GM12891 (cell line): ENCODE results near the gene AMOTL2.

ENCODE experiments used
- DNase-seq: peaks from one replicate; pipeline ENCODE4 v3.0.0; 2011; ENCODE audit warnings: low spot score; ENCODE audit not compliant: insufficient read length
- FAIRE-seq: peaks from 2 replicates; lab custom pipeline; 2011; peaks lifted over from hg19 to GRCh38; lab: Jason Lieb, UNC
- PAX5 ChIP-seq: IDR thresholded peaks from 2 replicates; pipeline ENCODE4 v1.6.1; 2011; ENCODE audit warnings: low read length, moderate library complexity, mild to moderate bottlenecking; ENCODE audit not compliant: insufficient read depth, severe bottlenecking
- POLR2A ChIP-seq: IDR thresholded peaks from 2 replicates; pipeline ENCODE4 v1.6.1; 2011; ENCODE audit warnings: low read depth, low read length, control low read depth
- POLR2AphosphoS5 ChIP-seq: IDR thresholded peaks from 2 replicates; pipeline ENCODE4 v1.6.1; 2011; ENCODE audit warnings: low read depth, low read length, control low read depth
- POU2F2 ChIP-seq: IDR thresholded peaks from 2 replicates; pipeline ENCODE4 v1.6.1; 2011; ENCODE audit warnings: low read depth, mild to moderate bottlenecking, control low read depth, low read length, moderate library complexity
- SPI1 ChIP-seq: IDR thresholded peaks from 2 replicates; pipeline ENCODE4 v1.6.1; 2011; ENCODE audit warnings: low read depth, low read length, control low read depth
- TAF1 ChIP-seq: IDR thresholded peaks from 2 replicates; pipeline ENCODE4 v1.6.1; 2011; ENCODE audit warnings: low read depth, low read length, control low read depth

The AMOTL2 gene

GRCh38 chr3:134341389-134341788, 32.9 kb downstream of the AMOTL2 start:
- no peak for DNase-seq
- no peak for FAIRE-seq
- no peak for TF ChIP-seq POLR2A
- no peak for TF ChIP-seq SPI1
- TF ChIP-seq POLR2AphosphoS5 = no peak
- TF ChIP-seq TAF1 = no peak
- TF ChIP-seq PAX5 = no peak
- TF ChIP-seq POU2F2 = no peak

- FAIRE-seq = no peak
- no peak for TF ChIP-seq TAF1
- TF ChIP-seq PAX5 = no peak
- no peak for TF ChIP-seq POLR2AphosphoS5
- no peak for TF ChIP-seq POLR2A
- no peak for TF ChIP-seq SPI1
- no peak for TF ChIP-seq POU2F2
- no peak for DNase-seq
Observed at GRCh38 chr3:134340982-134341365, 33.3 kb downstream of the AMOTL2 start.

- DNase-seq (no peak), FAIRE-seq (no peak)
- TF ChIP-seq TAF1 (no peak), POLR2A (no peak), POLR2AphosphoS5 (no peak), PAX5 (no peak), SPI1 (no peak), POU2F2 (no peak)
Observed at GRCh38 chr3:134340362-134340981, 33.8 kb downstream of the AMOTL2 start.

- no peak for TF ChIP-seq POLR2AphosphoS5
- TF ChIP-seq TAF1 = no peak
- TF ChIP-seq SPI1 = no peak
- no peak for TF ChIP-seq PAX5
- no peak for TF ChIP-seq POLR2A
- FAIRE-seq (no peak), DNase-seq (no peak)
Observed at GRCh38 chr3:134339913-134340312, 34.3 kb downstream of the AMOTL2 start.

- TF ChIP-seq PAX5 (no peak), SPI1 (no peak), POLR2A (no peak), POU2F2 (no peak), TAF1 (no peak), POLR2AphosphoS5 (no peak)
- FAIRE-seq (no peak), DNase-seq (no peak)
Observed at GRCh38 chr3:134339331-134339730, 34.9 kb downstream of the AMOTL2 start.

- TF ChIP-seq TAF1 (no peak), PAX5 (no peak), POLR2AphosphoS5 (no peak), POLR2A (no peak), SPI1 (no peak), POU2F2 (no peak)
- DNase-seq = no peak
- no peak for FAIRE-seq
Observed at GRCh38 chr3:134338516-134339261, 35.6 kb downstream of the AMOTL2 start.

GRCh38 chr3:134338201-134338512, 36.1 kb downstream of the AMOTL2 start:
- TF ChIP-seq POU2F2 (no peak), POLR2AphosphoS5 (no peak), SPI1 (no peak), POLR2A (no peak), TAF1 (no peak), PAX5 (no peak)
- no peak for DNase-seq
- no peak for FAIRE-seq

GRCh38 chr3:134337511-134338200, 36.6 kb downstream of the AMOTL2 start:
- FAIRE-seq = no peak

GRCh38 chr3:134337071-134337482, 37.2 kb downstream of the AMOTL2 start:
- FAIRE-seq (no peak), DNase-seq (no peak)
- TF ChIP-seq POLR2A = no peak
- no peak for TF ChIP-seq POLR2AphosphoS5
- TF ChIP-seq PAX5 = no peak
- TF ChIP-seq TAF1 = no peak
- TF ChIP-seq POU2F2 = no peak
- no peak for TF ChIP-seq SPI1

More at GRCh38 chr3:134337511-134338200, 36.6 kb downstream of the AMOTL2 start:
- no peak for DNase-seq
- TF ChIP-seq POLR2AphosphoS5 (no peak), PAX5 (no peak), TAF1 (no peak), POU2F2 (no peak), POLR2A (no peak), SPI1 (no peak)

GRCh38 chr3:134336587-134336986, 37.7 kb downstream of the AMOTL2 start:
- no peak for TF ChIP-seq TAF1
- TF ChIP-seq POLR2AphosphoS5 = no peak
- DNase-seq = no peak
- no peak for FAIRE-seq

GRCh38 chr3:134334901-134335280, 39.4 kb downstream of the AMOTL2 start:
- no peak for FAIRE-seq
- no peak for DNase-seq
- TF ChIP-seq POLR2AphosphoS5 (no peak), POLR2A (no peak), PAX5 (no peak), TAF1 (no peak), POU2F2 (no peak), SPI1 (no peak)
